Prostate gland (tissue), 2 donors: ENCODE results near the gene BBS2. TPM values are rescaled to one million over a fixed set of nuclear protein-coding genes. Genes with fewer than 3 reads are reported as not detected.

ENCODE experiments used
- DNase-seq: peaks from one replicate; pipeline ENCODE4 v3.0.0-alpha.2; 2019; ENCODE audit warnings: low spot score
- H3K27ac ChIP-seq, 2 donors: fragments of 200-600 bp; sonication (generic); 2 replicates each; pipeline ENCODE4 v1.5.1; 2017 to 2019
- H3K27me3 ChIP-seq: fragments of 200-600 bp; sonication (generic); replicated peaks from 2 replicates; pipeline ENCODE4 v1.5.1; 2019; ENCODE audit not compliant: insufficient read depth
- H3K36me3 ChIP-seq, 2 donors: fragments of 200-600 bp; sonication (generic); 1 replicate in 1 of 2; 2 replicates in 1 of 2; pipeline versions ENCODE4 v1.5.1 to v1.8.1; 2017 to 2019
- H3K4me1 ChIP-seq: fragments of 200-600 bp; sonication (generic); replicated peaks from 2 replicates; pipeline ENCODE4 v1.5.1; 2019
- H3K4me3 ChIP-seq, 2 donors: fragments of 200-600 bp; sonication (generic); 2 replicates each; pipeline ENCODE4 v1.5.1; 2017 to 2019
- H3K9me3 ChIP-seq: fragments of 200-600 bp; sonication (generic); 2 replicates; pipeline ENCODE4 v1.5.1; 2017
- POLR2A ChIP-seq: fragments of 450-650 bp; IDR thresholded peaks from one replicate; pipeline ENCODE4 v1.6.1; 2016; ENCODE audit warnings: antibody characterized with exemption, mild to moderate bottlenecking
- POLR2AphosphoS5 ChIP-seq: sonication (generic); formaldehyde crosslinking; IDR thresholded peaks from one replicate; pipeline ENCODE4 v1.6.1; 2017; ENCODE audit warnings: antibody characterized with exemption
- WGBS: methylation state at CpG from one replicate; pipeline ENCODE4 v1.1.5; 2018; 5-methylcytosine and 5-hydroxymethylcytosine counted together
- intact Hi-C: fragments of 100-400 bp; cut with DNase I; formaldehyde crosslinking; loops from one replicate; pipeline ENCODE4 v1.14.2; 2022
- total RNA-seq, 2 donors: library from RNA; depleted of rRNA; stranded (reverse); fragments of >200 nt; gene quantifications; one replicate each; pipeline ENCODE4 v1.1.0, GENCODE V29; 2016
- TF ChIP-seq, protein P1 (sequence below), 4 experiments: fragments of 200-600 bp in 2 of 4; fragments of 450-650 bp in 2 of 4; sonication (generic) in 2 of 4; IDR thresholded peaks; 1 replicate in 3 of 4; 2 replicates in 1 of 4; pipeline ENCODE4 v1.5.1; 2016 to 2019; ENCODE audit warnings: antibody characterized with exemption in 4 of 4, mild to moderate bottlenecking in 2 of 4, moderate library complexity in 2 of 4

The BBS2 gene
- total RNA-seq, 2 donors from 2014 or later, result 68.9 to 70.5 TPM

DNA sequence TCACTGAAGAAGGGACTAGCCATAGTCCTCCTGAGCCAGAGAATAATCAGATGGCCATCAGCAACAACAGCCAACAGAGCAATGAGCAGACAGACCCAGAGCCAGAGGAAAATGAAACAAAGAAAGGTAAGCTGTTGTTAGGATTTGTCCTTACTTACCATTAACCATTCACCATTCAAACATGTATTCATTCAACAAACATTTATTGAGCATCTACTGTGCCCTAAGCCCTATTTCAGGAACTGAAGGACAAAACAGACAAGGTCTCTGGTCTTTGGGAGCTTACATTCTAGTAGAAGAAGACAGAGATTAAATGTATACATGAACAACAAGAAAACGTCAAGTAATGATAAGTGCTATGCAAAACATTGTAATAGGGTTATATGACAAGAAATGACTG is 49.2 kb downstream of the BBS2 start:
- no peak for DNase-seq
- H3K27me3 ChIP-seq, result no peaks in the 10 kb centered on the region
- H3K36me3 ChIP-seq, result peaks cover 0 to 15% of the 10 kb centered on the region in 2 donors
- whole genome bisulfite sequencing, result 100% methylated on average over 1 of the region's 1 CpG
- no peaks in the 10 kb centered on the region for H3K4me1 ChIP-seq
- no peak overlapping the region for H3K4me3 ChIP-seq
- no peaks in the 10 kb centered on the region for H3K9me3 ChIP-seq
- intact Hi-C loops, result no loop called here
- TF ChIP-seq POLR2AphosphoS5, result no peak
- TF ChIP-seq, protein P1, sequence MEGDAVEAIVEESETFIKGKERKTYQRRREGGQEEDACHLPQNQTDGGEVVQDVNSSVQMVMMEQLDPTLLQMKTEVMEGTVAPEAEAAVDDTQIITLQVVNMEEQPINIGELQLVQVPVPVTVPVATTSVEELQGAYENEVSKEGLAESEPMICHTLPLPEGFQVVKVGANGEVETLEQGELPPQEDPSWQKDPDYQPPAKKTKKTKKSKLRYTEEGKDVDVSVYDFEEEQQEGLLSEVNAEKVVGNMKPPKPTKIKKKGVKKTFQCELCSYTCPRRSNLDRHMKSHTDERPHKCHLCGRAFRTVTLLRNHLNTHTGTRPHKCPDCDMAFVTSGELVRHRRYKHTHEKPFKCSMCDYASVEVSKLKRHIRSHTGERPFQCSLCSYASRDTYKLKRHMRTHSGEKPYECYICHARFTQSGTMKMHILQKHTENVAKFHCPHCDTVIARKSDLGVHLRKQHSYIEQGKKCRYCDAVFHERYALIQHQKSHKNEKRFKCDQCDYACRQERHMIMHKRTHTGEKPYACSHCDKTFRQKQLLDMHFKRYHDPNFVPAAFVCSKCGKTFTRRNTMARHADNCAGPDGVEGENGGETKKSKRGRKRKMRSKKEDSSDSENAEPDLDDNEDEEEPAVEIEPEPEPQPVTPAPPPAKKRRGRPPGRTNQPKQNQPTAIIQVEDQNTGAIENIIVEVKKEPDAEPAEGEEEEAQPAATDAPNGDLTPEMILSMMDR (IDR thresholded peaks at IDR 0.05), result no peak
- no peak for TF ChIP-seq POLR2A
- no peak overlapping the region for H3K27ac ChIP-seq

DNA sequence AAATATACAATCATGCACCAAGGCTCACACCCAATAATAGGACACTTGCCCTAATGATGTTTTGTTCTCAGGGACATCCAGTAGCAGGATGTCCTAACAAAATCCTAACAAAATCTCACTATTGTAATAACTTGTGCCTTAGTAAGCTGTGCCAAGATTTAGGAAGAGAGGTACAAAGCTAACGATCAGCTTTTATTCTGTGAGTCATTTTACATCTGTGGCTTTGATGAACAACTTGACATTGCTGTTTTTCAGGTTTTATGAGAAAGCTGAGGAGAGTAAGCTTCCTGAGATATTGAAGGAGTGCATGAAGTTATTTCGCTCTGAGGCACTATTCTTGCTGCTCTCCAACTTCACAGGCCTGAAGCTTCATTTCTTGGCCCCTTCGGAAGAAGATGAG is 49.6 kb downstream of the BBS2 start:
- intact Hi-C loops, result no loop called here
- no peak overlapping the region for H3K27ac ChIP-seq
- H3K27me3 ChIP-seq, result no peaks in the 10 kb centered on the region
- no peaks in the 10 kb centered on the region for H3K4me1 ChIP-seq
- peaks cover 0 to 15% of the 10 kb centered on the region in 2 donors for H3K36me3 ChIP-seq
- H3K4me3 ChIP-seq, result no peak overlapping the region
- no peak for TF ChIP-seq POLR2AphosphoS5
- no peak for TF ChIP-seq POLR2A
- TF ChIP-seq, protein P1 (IDR thresholded peaks at IDR 0.05), result no peak
- DNase-seq, result no peak
- H3K9me3 ChIP-seq, result no peaks in the 10 kb centered on the region
- WGBS, result 26% methylated on average over 3 of the region's 3 CpGs

DNA sequence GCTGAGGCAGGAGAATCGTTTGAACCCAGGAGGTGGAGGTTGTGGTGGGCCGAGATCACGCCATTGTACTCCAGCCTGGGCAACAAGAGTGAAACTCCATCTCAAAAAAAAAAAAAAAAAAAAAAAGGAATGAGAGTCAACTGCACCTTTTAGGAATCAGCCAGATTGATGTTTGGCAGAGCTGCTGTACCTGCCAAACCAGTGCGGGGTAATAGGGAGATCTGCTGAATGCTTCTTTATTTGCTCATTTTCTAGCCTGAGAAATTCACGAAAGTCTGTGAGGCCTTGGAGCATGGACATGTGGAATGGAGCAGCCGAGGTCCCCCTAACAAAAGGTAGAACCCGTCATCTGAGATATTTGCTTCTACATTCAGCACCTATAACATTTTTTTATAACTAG is 50.1 kb downstream of the BBS2 start:
- TF ChIP-seq, protein P1 (IDR thresholded peaks at IDR 0.05), result no peak
- no peak for TF ChIP-seq POLR2AphosphoS5
- TF ChIP-seq POLR2A, result no peak

DNA sequence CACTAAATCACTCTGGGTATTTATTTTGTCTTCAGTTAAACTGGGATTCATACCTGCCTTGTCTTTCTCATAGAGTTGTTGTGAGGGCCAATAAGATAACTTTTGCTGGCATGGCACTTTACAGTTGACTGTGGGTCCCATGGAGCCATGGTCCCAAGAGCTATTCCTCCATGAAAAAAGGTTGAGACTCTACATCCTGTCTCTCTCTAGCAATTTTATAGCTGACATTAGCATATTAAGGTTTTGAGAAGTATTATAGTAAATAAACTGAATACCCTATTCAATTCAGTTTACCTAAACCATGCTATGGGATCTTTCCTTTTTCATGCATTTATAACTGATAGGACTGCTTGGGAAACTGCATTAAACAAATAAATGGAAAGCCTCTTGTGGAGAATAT is 51.0 kb downstream of the BBS2 start:
- intact Hi-C loops, result no loop called here

More for the DNA sequence above, 50.1 kb downstream of the BBS2 start:
- H3K4me3 ChIP-seq, result no peak overlapping the region
- H3K9me3 ChIP-seq, result no peaks in the 10 kb centered on the region
- intact Hi-C loops, result no loop called here
- no peaks in the 10 kb centered on the region for H3K27me3 ChIP-seq
- H3K36me3 ChIP-seq, result peaks cover 0 to 15% of the 10 kb centered on the region in 2 donors
- DNase-seq, result no peak
- no peak overlapping the region for H3K27ac ChIP-seq
- 66% methylated on average over 7 of the region's 7 CpGs for WGBS
- H3K4me1 ChIP-seq, result no peaks in the 10 kb centered on the region

DNA sequence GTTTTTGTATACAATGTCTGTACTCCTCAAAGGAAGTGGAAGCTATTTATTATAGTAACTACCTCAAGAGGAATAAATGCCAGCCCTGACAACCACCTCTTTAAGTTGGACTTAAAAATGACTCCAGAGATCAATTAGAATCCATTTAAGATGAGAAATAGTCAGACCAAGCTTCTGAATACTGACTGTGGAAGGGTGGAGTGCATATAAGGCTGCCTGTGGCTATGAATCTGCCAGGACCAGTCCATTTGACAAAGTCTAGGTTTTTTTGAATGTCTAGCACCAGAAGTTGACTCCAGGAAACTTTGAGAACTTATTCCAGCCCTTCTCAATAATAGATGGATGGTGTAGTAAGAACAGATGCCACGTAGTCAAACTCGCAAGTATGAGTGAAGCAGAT is 53.5 kb downstream of the BBS2 start:
- Histone ChIP-seq H3K4me3 (no peak overlapping the region), H3K36me3 (peaks cover 0 to 15% of the 10 kb centered on the region in 2 donors), H3K4me1 (no peaks in the 10 kb centered on the region), H3K27me3 (no peaks in the 10 kb centered on the region), H3K27ac (no peak overlapping the region), H3K9me3 (no peaks in the 10 kb centered on the region)
- no peak for TF ChIP-seq POLR2A
- no peak for TF ChIP-seq POLR2AphosphoS5
- TF ChIP-seq, protein P1 (IDR thresholded peaks at IDR 0.05), result no peak
- intact Hi-C loops, result no loop called here
- 94% methylated on average over 2 of the region's 2 CpGs for WGBS
- DNase-seq, result no peak

More for the DNA sequence above, 51.0 kb downstream of the BBS2 start:
- no peak for DNase-seq
- no peak for TF ChIP-seq POLR2AphosphoS5
- no peak for TF ChIP-seq POLR2A
- TF ChIP-seq, protein P1 (IDR thresholded peaks at IDR 0.05), result no peak
- Histone ChIP-seq H3K9me3 (no peaks in the 10 kb centered on the region), H3K4me3 (no peak overlapping the region), H3K36me3 (peaks cover 0 to 15% of the 10 kb centered on the region in 2 donors), H3K27ac (no peak overlapping the region), H3K4me1 (no peaks in the 10 kb centered on the region), H3K27me3 (no peaks in the 10 kb centered on the region)
